SK-N-SH (cell line): ENCODE measurements around the gene SPACA6. TPM values are rescaled to one million over a fixed set of nuclear protein-coding genes. Genes with fewer than 3 reads are reported as not detected.

Experiments
- CTCF ChIA-PET: fragments of 300-600, 350-600 bp; formaldehyde crosslinking; extraction: SDS; loops from one replicate; lab custom pipeline; 2021; lab: Yijun Ruan, JAX
- POLR2A ChIA-PET: fragments of 350-600 bp; sonication (Branson Sonifier 250); formaldehyde crosslinking; extraction: SDS; loops from one replicate; lab custom pipeline; 2020; ENCODE audit warnings: antibody characterized with exemption, inconsistent platforms; lab: Yijun Ruan, JAX
- DNase-seq: peaks from one replicate; pipeline ENCODE4 v3.0.0; 2012
- H2AFZ ChIP-seq: fragments of 200-600 bp; sonication (generic); 2 replicates; pipeline ENCODE4 v1.8.1; 2016; ENCODE audit warnings: antibody characterized with exemption, mild to moderate bottlenecking, low read depth
- H3F3A ChIP-seq: fragments of 200-600 bp; sonication (generic); replicated peaks from 2 replicates; pipeline ENCODE3; 2016; ENCODE audit warnings: antibody characterized with exemption, mild to moderate bottlenecking; ENCODE audit not compliant: insufficient read depth
- H3K27ac ChIP-seq, 2 experiments: fragments of 200-500 bp in 1 of 2; fragments of 200-600 bp in 1 of 2; sonication (Bioruptor generic) in 1 of 2; sonication (generic), shearing (Covaris generic) in 1 of 2; 2 replicates each; pipeline versions ENCODE4 v1.5.1 to v1.6.1; 2014 to 2016; ENCODE audit warnings: low read depth in 2 of 2, inconsistent platforms in 1 of 2, low read length in 1 of 2, mild to moderate bottlenecking in 1 of 2, mixed read lengths in 1 of 2
- H3K27me3 ChIP-seq: fragments of 200-600 bp; sonication (generic), shearing (Covaris generic); 2 replicates; pipeline ENCODE4 v1.6.1; 2016; ENCODE audit warnings: mixed run types; ENCODE audit not compliant: insufficient read depth
- H3K36me3 ChIP-seq, 2 experiments: fragments of 200-500 bp in 1 of 2; fragments of 200-600 bp in 1 of 2; sonication (Bioruptor generic) in 1 of 2; sonication (generic) in 1 of 2; replicated peaks in 1 of 2; 2 replicates each; pipeline versions ENCODE3 to v1.5.1; 2014 to 2016; ENCODE audit warnings: low read length in 1 of 2, mild to moderate bottlenecking in 1 of 2; ENCODE audit not compliant: insufficient read depth in 2 of 2, control insufficient read depth in 1 of 2
- H3K4me1 ChIP-seq, 2 experiments: fragments of 200-500 bp in 1 of 2; fragments of 200-600 bp in 1 of 2; sonication (Bioruptor generic) in 1 of 2; sonication (generic), shearing (Covaris generic) in 1 of 2; 2 replicates each; pipeline versions ENCODE4 v1.5.1 to v1.6.1; 2014 to 2016; ENCODE audit warnings: low read depth in 1 of 2, low read length in 1 of 2, mixed run types in 1 of 2; ENCODE audit not compliant: insufficient read depth in 2 of 2, control insufficient read depth in 1 of 2
- H3K4me2 ChIP-seq: fragments of 200-600 bp; sonication (generic), shearing (Covaris generic); 2 replicates; pipeline ENCODE4 v1.6.1; 2017; ENCODE audit warnings: mixed run types
- H3K4me3 ChIP-seq, 2 experiments: fragments of 200-500 bp in 1 of 2; fragments of 200-600 bp in 1 of 2; sonication (Bioruptor generic) in 1 of 2; sonication (generic), shearing (Covaris generic) in 1 of 2; 2 replicates each; pipeline versions ENCODE4 v1.5.1 to v1.8.1; 2014 to 2016; ENCODE audit warnings: low read depth in 2 of 2, inconsistent platforms in 1 of 2, low read length in 1 of 2, mild to moderate bottlenecking in 1 of 2, mixed read lengths in 1 of 2, moderate library complexity in 1 of 2
- H3K79me2 ChIP-seq: fragments of 200-600 bp; sonication (generic); 2 replicates; pipeline ENCODE4 v1.8.1; 2017; ENCODE audit warnings: mild to moderate bottlenecking; ENCODE audit not compliant: insufficient read depth
- H3K9ac ChIP-seq: fragments of 200-600 bp; sonication (generic); 2 replicates; pipeline ENCODE4 v1.6.1; 2017; ENCODE audit warnings: mixed run types
- H3K9me2 ChIP-seq: fragments of 200-600 bp; sonication (generic); 2 replicates; pipeline ENCODE4 v1.6.1; 2017; ENCODE audit warnings: mixed run types
- H3K9me3 ChIP-seq: fragments of 200-600 bp; sonication (generic); 2 replicates; pipeline ENCODE4 v1.6.1; 2017; ENCODE audit warnings: mixed run types, mild to moderate bottlenecking, moderate library complexity
- H4K20me1 ChIP-seq: fragments of 200-600 bp; sonication (generic); 2 replicates; pipeline ENCODE4 v1.6.1; 2017; ENCODE audit warnings: mild to moderate bottlenecking, mixed run types; ENCODE audit not compliant: insufficient read depth
- FOXJ3 ChIP-seq: sonication (generic); formaldehyde crosslinking; IDR thresholded peaks from 2 replicates; pipeline ENCODE4 v1.5.1; 2020; ENCODE audit warnings: mild to moderate bottlenecking, missing genetic modification reagents
- MEF2A ChIP-seq: IDR thresholded peaks from 2 replicates; pipeline ENCODE4 v1.4.0; 2012; ENCODE audit warnings: low read depth, borderline replicate concordance
- POLR2AphosphoS5 ChIP-seq: IDR thresholded peaks from 2 replicates; pipeline ENCODE4 v1.6.1; 2012; ENCODE audit warnings: low read depth, low read length
- TEAD4 ChIP-seq: IDR thresholded peaks from 2 replicates; pipeline ENCODE4 v1.4.0; 2012; ENCODE audit warnings: mild to moderate bottlenecking, borderline replicate concordance; ENCODE audit not compliant: insufficient read depth
- WGBS: methylation state at CpG from one replicate; pipeline ENCODE4 v1.1.6; 2017; ENCODE audit warnings: low lambda C conversion rate; 5-methylcytosine and 5-hydroxymethylcytosine counted together
- polyA plus RNA-seq, 3 experiments: library from polyadenylated mRNA; depleted of rRNA; stranded (reverse); fragments of >200 nt; gene quantifications; 2 replicates each; pipeline ENCODE4 v1.2.3, GENCODE V29; 2012
- small RNA-seq, 7 experiments: library from RNA; depleted of rRNA; stranded (forward); fragments of <200 nt; gene quantifications; one replicate each; pipeline ENCODE3, GENCODE V24; 2012
- TF ChIP-seq, protein P1 (sequence below): IDR thresholded peaks from 2 replicates; pipeline ENCODE4 v1.4.0; 2012; ENCODE audit warnings: low read depth, borderline replicate concordance
- TF ChIP-seq, protein P2 (sequence below): IDR thresholded peaks from 2 replicates; pipeline ENCODE4 v1.4.0; 2012; ENCODE audit warnings: low read depth, borderline replicate concordance

The SPACA6 gene
- polyA plus RNA-seq, 1 of the 3 experiments (the other 2 are of a cell fraction), result 15.8 TPM

DNA sequence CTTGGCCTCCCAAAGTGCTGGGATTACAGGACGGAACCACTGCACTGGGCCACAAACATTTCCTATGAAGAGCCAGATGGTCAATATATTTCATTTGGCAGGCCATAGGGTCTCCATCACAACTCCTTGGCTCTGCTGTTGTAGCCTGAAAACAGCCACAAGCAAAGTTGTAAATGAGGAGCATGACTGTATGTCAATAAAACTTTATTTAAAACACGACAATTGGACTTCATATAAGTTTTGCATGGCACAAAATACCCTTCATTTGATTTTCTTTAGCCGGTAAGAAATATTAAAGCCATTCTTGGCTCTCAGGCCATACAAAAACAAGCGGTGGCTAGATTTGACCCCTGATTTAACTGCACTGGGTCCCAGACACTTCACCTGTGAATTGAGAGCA is 61.6 kb downstream of the SPACA6 start:
- WGBS, result 0% methylated on average over 4 of the region's 4 CpGs
- TF ChIP-seq, protein P1, sequence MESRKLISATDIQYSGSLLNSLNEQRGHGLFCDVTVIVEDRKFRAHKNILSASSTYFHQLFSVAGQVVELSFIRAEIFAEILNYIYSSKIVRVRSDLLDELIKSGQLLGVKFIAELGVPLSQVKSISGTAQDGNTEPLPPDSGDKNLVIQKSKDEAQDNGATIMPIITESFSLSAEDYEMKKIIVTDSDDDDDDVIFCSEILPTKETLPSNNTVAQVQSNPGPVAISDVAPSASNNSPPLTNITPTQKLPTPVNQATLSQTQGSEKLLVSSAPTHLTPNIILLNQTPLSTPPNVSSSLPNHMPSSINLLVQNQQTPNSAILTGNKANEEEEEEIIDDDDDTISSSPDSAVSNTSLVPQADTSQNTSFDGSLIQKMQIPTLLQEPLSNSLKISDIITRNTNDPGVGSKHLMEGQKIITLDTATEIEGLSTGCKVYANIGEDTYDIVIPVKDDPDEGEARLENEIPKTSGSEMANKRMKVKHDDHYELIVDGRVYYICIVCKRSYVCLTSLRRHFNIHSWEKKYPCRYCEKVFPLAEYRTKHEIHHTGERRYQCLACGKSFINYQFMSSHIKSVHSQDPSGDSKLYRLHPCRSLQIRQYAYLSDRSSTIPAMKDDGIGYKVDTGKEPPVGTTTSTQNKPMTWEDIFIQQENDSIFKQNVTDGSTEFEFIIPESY, result no peak
- no peak for TF ChIP-seq POLR2AphosphoS5
- TF ChIP-seq TEAD4, result no peak
- no peak for TF ChIP-seq MEF2A
- no peak for TF ChIP-seq FOXJ3 (CRISPR knock-in tag)
- TF ChIP-seq, protein P2, sequence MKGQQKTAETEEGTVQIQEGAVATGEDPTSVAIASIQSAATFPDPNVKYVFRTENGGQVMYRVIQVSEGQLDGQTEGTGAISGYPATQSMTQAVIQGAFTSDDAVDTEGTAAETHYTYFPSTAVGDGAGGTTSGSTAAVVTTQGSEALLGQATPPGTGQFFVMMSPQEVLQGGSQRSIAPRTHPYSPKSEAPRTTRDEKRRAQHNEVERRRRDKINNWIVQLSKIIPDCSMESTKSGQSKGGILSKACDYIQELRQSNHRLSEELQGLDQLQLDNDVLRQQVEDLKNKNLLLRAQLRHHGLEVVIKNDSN, result no peak

More for the DNA sequence above, 61.6 kb downstream of the SPACA6 start:
- no peak overlapping the region for H3K9ac ChIP-seq
- no peak for DNase-seq
- no peaks in the 10 kb centered on the region for H3K9me2 ChIP-seq
- no peak overlapping the region for H3K27ac ChIP-seq
- CTCF ChIA-PET, result no interaction called here
- H3K4me3 ChIP-seq, result no peak overlapping the region
- H3K4me1 ChIP-seq, result no peaks in the 10 kb centered on the region
- no peaks in the 10 kb centered on the region for H3K9me3 ChIP-seq
- H2AFZ ChIP-seq, result no peak overlapping the region
- POLR2A ChIA-PET, result no interaction called here
- peaks cover 33% of the 10 kb centered on the region; the same call in 1 of the 2 replicates for H3K27me3 ChIP-seq
- H3F3A ChIP-seq, result no peaks in the 10 kb centered on the region
- H4K20me1 ChIP-seq, result no peaks in the 10 kb centered on the region
- no peaks in the 10 kb centered on the region for H3K36me3 ChIP-seq
- no peaks in the 10 kb centered on the region for H3K79me2 ChIP-seq
- no peak overlapping the region for H3K4me2 ChIP-seq

Small RNA genes lying within 50 kb of the gene (small RNA-seq; reads per million reads assigned to genes)
- gene AC018755.2 (0 reads per million in 7 experiments), gene MIR125A (0 reads per million in 7 experiments), gene MIR99B (0 to 0.39 (median 0) reads per million in 7 experiments), gene MIRLET7E (0 reads per million in 7 experiments)

Other genes with a start within 250 kb of the SPACA6 start
- not detected in 2 replicates for gene SIGLEC8, start 234.9 kb upstream of the SPACA6 start, polyA plus RNA-seq (2012; rRNA removed)
- not detected in 2 replicates for gene CEACAM18, start 214.8 kb upstream of the SPACA6 start, polyA plus RNA-seq (2012; rRNA removed)
- gene SIGLEC12, start 191.5 kb upstream of the SPACA6 start, polyA plus RNA-seq (2012; rRNA removed), result not detected in 2 replicates
- not detected in 2 replicates for gene SIGLEC6, start 161.7 kb upstream of the SPACA6 start, polyA plus RNA-seq (2012; rRNA removed)
- gene ZNF175, start 122.0 kb upstream of the SPACA6 start, polyA plus RNA-seq (2012; rRNA removed), result 3.1 and 4.9 TPM in 2 replicates
- not detected in 2 replicates for gene SIGLEC5, start 62.9 kb upstream of the SPACA6 start, polyA plus RNA-seq (2012; rRNA removed)
- 0.03 TPM in 1 of 2 replicates, not detected in the other for gene SIGLEC14, start 46.5 kb upstream of the SPACA6 start, polyA plus RNA-seq (2012; rRNA removed)
- gene HAS1, start 30.7 kb downstream of the SPACA6 start, polyA plus RNA-seq (2012; rRNA removed), result not detected in 2 replicates
- gene FPR1, start 58.5 kb downstream of the SPACA6 start, polyA plus RNA-seq (2012; rRNA removed), result 0.03 TPM in 1 of 2 replicates, not detected in the other
- gene FPR2, start 67.8 kb downstream of the SPACA6 start, polyA plus RNA-seq (2012; rRNA removed), result not detected in 2 replicates
- gene FPR3, start 101.8 kb downstream of the SPACA6 start, polyA plus RNA-seq (2012; rRNA removed), result 0.02 and 0.05 TPM in 2 replicates
- gene ZNF577, start 194.6 kb downstream of the SPACA6 start, polyA plus RNA-seq (2012; rRNA removed), result 6.8 and 9.6 TPM in 2 replicates
- gene ZNF649, start 211.7 kb downstream of the SPACA6 start, polyA plus RNA-seq (2012; rRNA removed), result 1.5 and 2.7 TPM in 2 replicates
- 2.2 and 3.1 TPM in 2 replicates for gene ZNF613, start 234.1 kb downstream of the SPACA6 start, polyA plus RNA-seq (2012; rRNA removed)